ENCODE results near the gene TRABD2B.

- TF ChIP-seq CTCF (IDR thresholded peaks at IDR 0.05; ENCODE audit: borderline replicate concordance, extremely low read depth, low read length, poor library complexity, severe bottlenecking) (no peak), EZH2 (IDR thresholded peaks at IDR 0.05; ENCODE audit: borderline replicate concordance, low read depth, low read length, severe bottlenecking) (no peak)
Observed at GRCh38 chr1:47772960-47773682, 224.1 kb downstream of the TRABD2B start.

All from DND-41 (cell line).